Measurements from ENCODE around the gene POLDIP3.
"Not testable (repeated sequence)": the region's sequence is repeated elsewhere in the genome, so short reads cannot be mapped to it uniquely, and the experiment has no call there.

Gene POLDIP3

GRCh38 chr22:42586381-42586780 is 28.3 kb downstream of the POLDIP3 start:
- DNase-seq (ENCODE audit: low spot score) = no peak

- no peak for DNase-seq (ENCODE audit: low spot score)
Observed at GRCh38 chr22:42585096-42585495, 29.6 kb downstream of the POLDIP3 start.

GRCh38 chr22:42584364-42584940 is 30.2 kb downstream of the POLDIP3 start:
- DNase-seq (ENCODE audit: low spot score) = no peak

- DNase-seq (ENCODE audit: low spot score) = no peak
Observed at GRCh38 chr22:42582987-42583386, 31.7 kb downstream of the POLDIP3 start.

- peak; percentile 39 for DNase-seq (ENCODE audit: low spot score)
Observed at GRCh38 chr22:42581762-42582716, 32.6 kb downstream of the POLDIP3 start.

GRCh38 chr22:42581194-42581761 is 33.4 kb downstream of the POLDIP3 start:
- DNase-seq (ENCODE audit: low spot score) = not testable (repeated sequence)

GRCh38 chr22:42580040-42580439 is 34.6 kb downstream of the POLDIP3 start:
- not testable (repeated sequence) for DNase-seq (ENCODE audit: low spot score)

- DNase-seq (ENCODE audit: low spot score) = no peak
Observed at GRCh38 chr22:42577623-42578240, 37.0 kb downstream of the POLDIP3 start.

- DNase-seq (ENCODE audit: low spot score) = not testable (repeated sequence)
Observed at GRCh38 chr22:42577141-42577540, 37.5 kb downstream of the POLDIP3 start.

GRCh38 chr22:42575996-42576574 is 38.6 kb downstream of the POLDIP3 start:
- not testable (repeated sequence) for DNase-seq (ENCODE audit: low spot score)

- not testable (repeated sequence) for DNase-seq (ENCODE audit: low spot score)
Observed at GRCh38 chr22:42574468-42574867, 40.2 kb downstream of the POLDIP3 start.

GRCh38 chr22:42574046-42574445 is 40.6 kb downstream of the POLDIP3 start:
- not testable (repeated sequence) for DNase-seq (ENCODE audit: low spot score)

GRCh38 chr22:42571068-42571467 is 43.6 kb downstream of the POLDIP3 start:
- DNase-seq (ENCODE audit: low spot score) = not testable (repeated sequence)

GRCh38 chr22:42570580-42570979 is 44.1 kb downstream of the POLDIP3 start:
- not testable (repeated sequence) for DNase-seq (ENCODE audit: low spot score)

- not testable (repeated sequence) for DNase-seq (ENCODE audit: low spot score)
Observed at GRCh38 chr22:42567950-42568349, 46.7 kb downstream of the POLDIP3 start.

- no peak for DNase-seq (ENCODE audit: low spot score)
Observed at GRCh38 chr22:42565956-42566355, 48.7 kb downstream of the POLDIP3 start.

GRCh38 chr22:42564699-42565098 is 50.0 kb downstream of the POLDIP3 start:
- DNase-seq (ENCODE audit: low spot score) = no peak

- DNase-seq (ENCODE audit: low spot score) = not testable (repeated sequence)
Observed at GRCh38 chr22:42563943-42564342, 50.7 kb downstream of the POLDIP3 start.

- DNase-seq (ENCODE audit: low spot score) = no peak
Observed at GRCh38 chr22:42562684-42563083, 52.0 kb downstream of the POLDIP3 start.

GRCh38 chr22:42562279-42562678 is 52.4 kb downstream of the POLDIP3 start:
- no peak for DNase-seq (ENCODE audit: low spot score)

GRCh38 chr22:42561856-42562255 is 52.8 kb downstream of the POLDIP3 start:
- no peak for DNase-seq (ENCODE audit: low spot score)

GRCh38 chr22:42560781-42561180 is 53.9 kb downstream of the POLDIP3 start:
- DNase-seq (ENCODE audit: low spot score) = no peak
